Amygdala (tissue), 56 donors: Measurements from ENCODE around the gene AQR.
"Not testable (repeated sequence)": the region's sequence is repeated elsewhere in the genome, so short reads cannot be mapped to it uniquely, and the experiment has no call there.

Source experiments
- DNase-seq, 56 donors: peaks; one replicate each; lab custom pipeline; 2025; lab: John Stamatoyannopoulos, UW

The AQR gene

DNA sequence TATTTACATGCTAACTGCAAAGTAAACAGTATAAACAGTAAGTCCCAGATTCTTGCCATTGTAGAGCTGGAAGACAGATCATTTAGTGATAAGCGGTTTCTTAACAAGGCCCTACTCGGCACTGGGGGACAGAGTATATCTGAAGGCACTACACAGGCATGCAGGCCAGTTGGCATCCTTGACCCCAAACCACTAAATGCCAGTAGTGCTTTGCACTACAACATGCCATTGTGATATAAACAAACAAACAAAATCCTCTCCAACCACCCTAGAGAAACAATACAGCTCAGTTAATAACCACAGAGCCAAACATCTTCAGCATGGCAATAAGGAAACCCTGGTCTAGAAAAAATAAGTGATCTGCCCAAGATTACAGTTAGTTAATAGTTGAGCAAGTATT is 5.3 kb downstream of the AQR start:
- no peak for DNase-seq

DNA sequence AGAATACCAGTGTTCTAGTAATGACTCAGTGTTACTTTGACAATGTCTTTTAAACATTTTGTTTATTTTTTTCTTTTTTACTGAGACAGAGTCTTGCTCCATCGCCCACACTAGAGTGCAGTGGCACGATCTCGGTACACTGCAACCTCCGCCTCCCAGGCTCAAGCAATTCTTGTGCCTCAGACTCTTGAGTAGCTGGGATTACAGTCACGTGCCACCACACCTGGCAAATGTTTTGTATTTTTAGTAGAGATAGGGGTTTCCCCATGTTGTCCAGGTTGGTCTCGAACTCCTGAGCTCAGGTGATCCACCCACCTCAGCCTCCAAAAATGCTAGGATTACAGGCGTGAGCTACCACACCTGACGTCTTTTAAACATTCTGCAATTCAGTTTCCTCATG is 15.7 kb downstream of the AQR start:
- no peak for DNase-seq

DNA sequence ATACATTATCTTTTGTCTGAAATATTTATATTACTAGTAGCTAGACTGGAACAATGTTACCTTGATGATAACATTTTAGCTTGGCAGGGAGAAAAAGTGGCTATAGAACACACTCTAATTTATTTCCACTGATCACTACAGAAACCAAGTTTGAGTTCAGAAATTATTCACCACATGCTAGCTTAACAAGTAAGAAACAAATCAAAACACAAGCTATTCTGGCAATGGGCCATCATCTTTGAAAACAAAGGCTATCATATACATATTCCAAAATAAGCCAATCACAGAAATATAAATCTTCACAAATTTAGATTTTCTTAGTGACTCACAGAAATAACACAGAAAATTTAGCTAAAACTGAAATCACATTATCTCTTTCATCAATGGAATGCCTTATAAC is 17.1 kb downstream of the AQR start:
- no peak for DNase-seq

DNA sequence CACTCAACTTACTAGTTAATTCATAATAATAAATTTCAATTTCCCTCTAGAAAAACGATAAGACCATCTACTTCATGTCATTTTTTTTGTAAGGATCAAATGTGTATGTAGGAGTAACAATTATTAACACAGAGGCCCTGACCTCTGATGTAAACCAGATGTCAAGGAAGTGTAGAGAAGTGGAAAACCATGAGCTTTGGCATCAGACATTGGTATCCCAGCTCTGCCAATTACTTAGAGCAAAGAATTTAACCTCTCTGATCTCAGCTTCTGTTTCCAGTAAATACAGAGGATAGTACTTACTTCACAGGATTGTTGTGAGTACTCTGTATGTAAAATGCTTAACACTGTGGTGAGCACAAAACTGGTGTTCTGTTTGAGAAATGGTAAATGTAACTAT is 17.5 kb downstream of the AQR start:
- DNase-seq: no peak

DNA sequence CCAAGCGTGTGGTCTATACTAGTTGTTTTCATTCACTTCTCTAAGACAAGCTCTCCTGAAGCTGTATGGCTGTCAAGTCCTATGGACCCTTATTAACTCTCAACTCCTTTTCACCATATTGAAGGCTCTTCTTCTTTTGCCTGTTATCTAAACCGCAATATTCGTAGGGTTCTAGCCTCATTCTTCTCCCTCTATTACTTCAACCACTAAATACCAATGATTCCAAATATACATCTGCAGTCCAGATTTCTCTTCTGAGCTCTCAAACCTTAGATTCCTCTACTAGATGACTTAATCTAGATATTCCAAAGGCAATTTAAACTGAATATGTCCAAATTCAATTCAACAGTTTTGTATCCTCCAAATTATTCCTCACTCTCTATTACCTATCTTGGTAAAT is 24.6 kb downstream of the AQR start:
- DNase-seq: no peak

DNA sequence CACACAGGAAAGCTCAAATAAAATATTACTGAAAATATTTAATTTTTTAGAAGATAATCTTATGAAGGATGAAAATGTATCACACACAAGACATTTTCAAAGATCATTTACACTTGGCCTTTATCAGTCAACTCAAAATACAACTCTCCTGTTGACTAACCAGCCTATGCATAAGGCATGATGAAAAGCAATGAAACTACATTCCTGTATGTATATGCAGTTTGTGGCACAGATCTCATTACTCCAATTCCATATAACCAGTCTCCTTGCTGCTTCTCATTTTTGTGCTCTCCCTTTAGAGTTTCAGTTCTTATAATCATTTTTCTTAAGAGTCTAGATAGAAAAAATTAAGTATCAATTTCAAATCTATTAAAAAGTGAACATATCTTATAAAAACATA is 25.8 kb downstream of the AQR start:
- DNase-seq: no peak

DNA sequence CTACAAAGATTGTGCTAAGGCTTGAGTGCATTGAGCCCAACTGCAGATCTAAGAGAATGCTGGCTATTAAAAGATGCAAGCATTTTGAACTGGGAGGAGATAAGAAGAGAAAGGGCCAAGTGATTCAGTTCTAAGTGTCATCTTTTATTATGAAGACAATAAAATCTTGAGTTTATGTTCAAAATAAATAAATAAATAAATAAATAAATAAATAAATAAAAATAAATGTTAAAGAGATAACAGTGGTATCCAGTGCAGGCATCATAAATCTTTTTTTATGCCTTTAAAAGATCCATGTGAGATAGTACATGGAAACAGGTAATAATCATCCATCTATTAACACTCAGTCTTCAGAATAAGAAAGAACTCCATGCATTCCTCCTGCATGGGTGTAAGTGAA is 26.3 kb downstream of the AQR start:
- DNase-seq: not testable (repeated sequence)

DNA sequence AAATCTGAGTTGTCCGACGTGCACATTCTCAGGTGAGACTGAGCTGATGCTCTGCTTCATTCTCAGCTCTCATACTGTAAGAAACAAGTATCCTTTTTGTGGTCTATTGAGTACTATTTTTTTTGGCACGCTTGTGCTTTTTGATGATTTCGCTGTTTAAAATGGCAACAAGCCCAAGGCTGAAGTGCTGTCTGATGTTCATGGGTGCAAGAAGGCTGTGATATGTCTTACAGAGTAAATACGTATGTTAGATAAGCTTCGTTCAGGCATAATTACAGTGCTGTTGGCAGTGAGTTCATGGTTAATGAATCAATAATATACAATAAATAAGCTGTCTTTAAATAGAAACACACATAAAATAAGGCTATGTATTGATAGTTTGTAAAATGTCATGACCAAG is 27.2 kb downstream of the AQR start:
- no peak for DNase-seq

DNA sequence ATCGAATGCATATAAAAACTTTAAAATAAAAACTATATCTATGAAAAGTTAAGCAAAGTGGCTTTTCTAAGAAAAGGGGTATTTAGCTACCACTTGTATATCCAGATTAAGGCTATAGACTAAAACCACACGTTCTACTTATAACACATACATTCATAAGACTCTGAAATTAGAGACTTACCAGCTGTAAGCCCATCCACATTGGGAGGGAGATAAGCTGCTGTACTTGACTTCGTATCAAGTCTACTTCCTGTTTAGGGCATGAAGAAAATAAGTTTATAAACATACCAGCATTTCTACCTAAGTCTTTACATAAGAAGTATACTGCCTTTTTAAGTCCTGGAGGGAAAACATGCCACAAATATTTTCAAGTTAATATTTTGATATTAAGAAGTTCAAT is 27.7 kb downstream of the AQR start:
- DNase-seq: no peak

DNA sequence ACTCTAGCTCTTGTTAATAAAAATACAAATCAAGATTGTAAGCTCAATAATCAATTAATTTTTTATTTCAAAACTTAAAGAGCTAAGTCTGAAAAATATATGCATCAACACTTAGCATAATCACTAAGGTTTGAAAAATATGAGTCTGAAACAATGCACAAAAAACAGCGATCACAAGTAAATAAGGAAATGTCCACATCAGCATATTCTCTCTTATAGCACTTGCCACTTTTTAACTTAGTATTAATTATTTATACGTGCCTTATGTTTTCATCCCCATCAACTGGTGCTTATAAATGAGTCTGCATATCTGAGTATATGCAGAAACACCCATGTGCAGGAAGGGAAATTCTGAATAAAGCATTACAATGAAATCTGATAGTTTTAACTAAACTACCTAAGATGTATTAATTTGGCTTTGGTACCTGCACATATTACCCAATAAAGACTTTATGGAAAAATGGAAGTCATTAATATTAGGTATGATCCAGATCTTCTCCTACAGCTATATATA is 28.3 kb downstream of the AQR start:
- no peak for DNase-seq

DNA sequence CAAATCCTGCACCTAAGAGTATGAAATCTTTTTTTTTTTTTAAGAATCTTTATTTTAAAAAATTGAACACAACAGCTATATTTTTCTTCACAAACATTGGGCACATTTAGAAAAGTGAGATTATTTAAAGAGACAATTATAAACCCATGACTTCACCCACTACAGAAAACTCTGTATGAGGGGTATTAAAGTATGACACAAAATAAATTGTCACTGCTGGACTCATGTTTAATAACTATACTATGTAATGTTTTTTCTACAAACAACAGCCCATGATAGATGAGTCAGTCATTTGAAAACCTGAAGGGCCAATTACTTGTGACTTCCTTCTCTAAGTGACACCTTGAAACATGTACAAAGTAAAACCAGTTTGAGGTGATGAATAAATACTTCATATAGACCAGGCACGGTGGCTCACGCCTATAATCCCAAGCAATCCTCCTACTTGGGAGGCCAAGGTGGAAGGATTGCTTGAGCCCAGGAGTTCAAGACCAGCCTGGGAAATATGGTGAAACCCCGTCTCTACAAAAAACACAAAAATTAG is 36.0 kb downstream of the AQR start:
- DNase-seq: no peak

DNA sequence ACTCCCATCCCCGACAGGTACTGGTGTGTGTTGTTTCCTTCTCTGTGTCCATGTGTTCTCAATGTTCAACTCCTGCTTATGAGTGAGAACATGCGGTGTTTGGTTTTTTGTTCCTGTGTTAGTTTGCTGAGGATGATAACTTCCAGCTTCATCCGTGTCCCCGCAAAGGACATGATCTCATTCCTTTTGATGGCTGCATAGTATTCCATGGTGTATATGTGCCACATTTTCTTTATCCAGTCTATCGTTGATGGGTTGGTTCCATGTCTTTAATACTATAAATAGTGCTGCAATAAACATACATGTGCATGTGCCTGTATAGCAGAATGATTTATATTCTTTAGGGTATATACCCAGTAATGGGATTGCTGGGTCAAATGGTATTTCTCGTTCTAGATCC is 41.2 kb downstream of the AQR start:
- DNase-seq: not testable (repeated sequence)

DNA sequence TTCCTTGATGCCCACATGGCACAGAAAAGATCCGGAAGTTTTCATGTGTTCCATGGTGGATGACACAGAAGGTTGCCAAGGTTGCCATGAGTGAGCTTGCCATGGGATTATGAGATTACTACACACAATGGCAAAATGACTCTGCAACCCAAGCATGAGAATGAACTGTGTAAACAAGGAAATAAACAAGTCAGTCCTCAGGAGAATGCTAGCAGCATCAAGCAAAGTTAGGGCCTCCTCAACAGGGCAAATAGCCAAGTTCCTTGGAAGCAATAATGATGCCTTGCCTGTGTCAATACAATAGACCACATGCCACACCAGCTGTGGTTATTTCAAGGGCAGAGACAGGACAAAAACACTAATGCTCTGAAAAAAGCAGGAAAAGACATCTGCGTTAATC is 41.8 kb downstream of the AQR start:
- DNase-seq: no peak

DNA sequence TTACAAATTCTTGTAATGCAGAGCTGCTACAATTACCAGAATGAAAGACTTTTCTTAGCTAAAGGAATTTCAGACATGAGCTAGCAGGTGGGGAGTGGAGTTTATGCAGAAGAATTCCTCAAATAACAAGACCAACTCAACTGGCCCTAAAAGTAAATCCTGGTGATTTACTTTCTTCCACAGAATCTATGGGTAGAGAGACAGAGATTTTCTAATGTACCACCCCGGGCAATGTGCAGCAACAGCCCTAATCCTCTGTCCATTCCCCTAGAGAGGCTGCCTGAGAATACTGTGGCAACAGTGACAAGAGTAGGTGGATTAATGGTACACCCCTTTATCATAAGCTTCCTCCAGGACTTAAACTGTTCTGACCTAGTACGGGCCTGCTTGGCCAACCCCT is 55.2 kb downstream of the AQR start:
- DNase-seq: no peak

DNA sequence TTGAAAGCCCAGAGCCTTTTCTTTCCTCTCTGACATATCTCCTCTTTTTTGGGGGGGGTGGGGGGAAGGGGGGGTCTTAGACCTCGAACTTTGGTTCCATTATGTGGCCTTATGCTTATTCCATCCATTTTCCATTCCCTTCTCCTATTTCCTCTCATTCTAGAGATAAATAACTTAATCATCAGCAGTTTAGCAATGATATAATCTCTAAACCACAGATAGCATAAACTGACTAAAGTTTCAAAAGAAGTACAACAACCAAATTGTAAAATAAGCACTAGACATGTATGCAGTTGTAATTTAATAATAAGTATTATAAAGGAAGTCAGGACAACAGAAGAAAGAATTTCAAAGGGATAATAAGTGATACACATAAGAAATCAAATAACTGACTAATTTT is 64.5 kb downstream of the AQR start:
- no peak for DNase-seq

DNA sequence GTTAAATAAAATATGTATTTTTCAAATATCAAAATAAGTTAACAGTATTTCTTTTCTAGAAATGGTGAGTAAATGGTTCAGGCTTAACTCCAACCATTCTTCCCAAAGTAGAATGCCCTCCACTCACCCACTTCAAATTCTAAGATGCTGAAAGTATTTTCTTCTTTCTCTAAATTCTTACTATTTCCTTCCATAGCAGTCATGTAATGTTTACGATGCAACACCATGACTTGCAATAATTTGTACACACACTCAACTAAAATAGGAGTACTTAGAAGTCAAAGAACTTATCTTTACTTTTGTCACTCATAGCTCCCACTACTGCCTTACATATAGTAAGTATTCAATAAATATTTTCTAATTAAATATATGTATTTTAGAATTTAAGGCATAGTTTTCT is 65.0 kb downstream of the AQR start:
- no peak for DNase-seq

DNA sequence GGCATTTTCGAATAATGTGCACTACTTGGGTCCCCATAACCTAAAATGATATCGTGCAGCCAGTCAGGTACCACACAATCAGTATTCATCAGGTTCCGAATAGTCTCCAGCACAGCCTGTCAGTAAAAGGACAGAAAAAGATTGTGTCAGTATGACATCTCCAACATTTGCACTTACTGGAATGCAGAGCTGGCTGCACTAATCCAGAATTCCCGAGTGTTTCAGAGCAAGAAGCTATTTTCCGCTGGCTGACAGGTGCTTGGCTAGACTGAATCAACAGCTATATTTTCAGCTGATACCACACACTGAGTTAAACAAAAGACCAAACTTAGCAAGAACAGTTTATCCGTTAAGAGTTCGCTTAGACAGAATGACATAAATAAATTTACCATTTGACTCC is 68.8 kb downstream of the AQR start:
- no peak for DNase-seq

DNA sequence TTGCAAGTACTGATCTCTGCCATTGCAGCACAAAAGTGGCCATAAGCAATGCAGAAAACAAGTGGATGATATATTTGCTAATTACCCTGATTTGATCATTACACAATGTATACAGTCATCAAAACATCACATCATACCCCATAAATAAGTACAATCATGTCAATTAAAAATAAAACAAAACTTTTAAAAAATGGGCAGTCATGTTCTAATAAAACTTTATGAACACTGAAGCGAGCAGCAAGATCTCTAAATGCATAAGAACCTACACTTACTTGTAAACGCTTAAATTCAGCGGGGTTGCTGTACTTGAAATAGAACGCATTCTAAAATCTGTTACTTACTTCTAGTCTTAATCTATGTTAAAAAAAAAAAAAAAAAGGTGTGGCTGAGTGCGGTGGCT is 73.4 kb downstream of the AQR start:
- no peak for DNase-seq

DNA sequence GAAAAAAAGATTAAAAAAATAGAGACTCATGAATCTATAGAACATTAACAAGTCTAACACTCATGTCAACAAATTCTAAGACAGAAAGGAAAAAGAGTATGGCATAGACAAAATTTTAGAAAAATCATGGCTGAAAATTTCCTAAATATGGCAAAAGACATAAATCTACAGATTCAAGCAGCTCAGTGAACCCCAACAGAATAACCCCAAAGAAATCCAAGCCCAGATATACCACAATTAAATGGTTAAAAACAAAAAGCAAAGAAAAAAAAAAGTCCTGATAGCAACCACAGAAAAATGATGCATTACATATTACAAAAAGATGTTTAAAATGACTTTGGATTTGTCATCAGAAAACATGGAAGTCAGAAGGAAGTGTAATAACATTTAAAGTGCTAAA is 75.6 kb downstream of the AQR start:
- no peak for DNase-seq

DNA sequence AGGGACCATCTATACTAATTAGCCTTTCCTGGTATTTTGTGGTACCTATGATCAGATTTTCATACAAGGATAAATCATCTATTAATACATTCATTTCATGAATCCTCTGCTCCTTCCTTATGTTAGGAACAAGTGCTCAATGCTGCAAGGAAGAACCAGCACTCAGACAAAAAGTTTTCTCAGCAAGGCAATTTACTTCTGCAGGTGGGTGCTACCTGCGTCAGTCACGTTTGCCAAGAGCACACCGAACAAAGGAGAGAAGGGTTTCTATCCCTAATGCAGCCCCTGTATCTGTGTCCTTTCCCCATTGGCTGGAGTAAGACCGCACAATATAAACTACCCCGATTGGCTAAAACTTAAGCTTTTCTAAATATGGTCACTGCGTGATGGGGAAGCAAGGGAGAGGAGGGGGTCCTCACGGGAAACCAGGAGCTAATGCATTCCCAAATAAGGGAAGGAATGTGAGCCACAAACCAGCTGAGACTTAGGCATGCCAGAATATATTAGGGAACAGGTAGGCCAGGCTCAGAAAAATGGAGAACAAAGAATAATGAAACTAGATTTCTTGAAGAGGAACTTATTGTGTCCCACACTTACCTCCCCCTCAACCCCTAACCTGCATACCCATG is 76.5 kb downstream of the AQR start:
- no peak for DNase-seq

DNA sequence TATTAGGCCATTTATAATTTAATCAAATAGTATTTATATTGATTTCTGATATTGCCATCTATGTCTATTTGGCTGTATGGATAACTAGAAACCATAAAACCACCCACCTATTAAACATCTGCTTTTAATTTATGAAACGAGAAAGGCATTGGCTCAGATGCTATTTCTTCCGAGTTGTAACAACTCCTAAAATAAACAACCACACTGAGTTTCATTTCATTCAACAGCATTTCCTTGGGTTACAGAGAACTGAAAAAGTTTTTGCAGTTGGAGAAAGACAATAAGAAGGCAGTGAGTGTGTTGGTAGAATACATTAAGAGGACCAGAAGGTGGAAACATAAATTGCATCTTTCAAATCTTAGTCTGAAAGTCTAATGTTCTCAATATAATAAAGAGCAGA is 79.1 kb downstream of the AQR start:
- DNase-seq: no peak

DNA sequence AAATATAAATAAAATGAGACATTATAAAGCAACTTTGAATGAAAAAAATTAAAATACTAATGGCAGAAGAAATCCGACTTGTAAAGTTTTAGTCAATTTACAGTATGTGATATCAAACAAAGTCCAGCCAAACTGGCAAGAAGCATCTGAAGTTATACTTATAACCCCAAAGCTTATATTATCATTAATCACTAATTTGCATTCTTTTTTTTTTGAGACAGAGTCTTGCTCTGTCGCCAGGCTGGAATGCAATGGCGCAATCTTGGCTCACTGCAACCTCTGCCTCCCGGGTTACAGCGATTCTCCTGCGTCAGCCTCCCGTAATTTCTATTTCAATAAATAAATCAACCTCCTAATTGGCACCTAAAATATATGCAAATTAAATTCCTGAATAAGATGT is 80.1 kb downstream of the AQR start:
- no peak for DNase-seq

DNA sequence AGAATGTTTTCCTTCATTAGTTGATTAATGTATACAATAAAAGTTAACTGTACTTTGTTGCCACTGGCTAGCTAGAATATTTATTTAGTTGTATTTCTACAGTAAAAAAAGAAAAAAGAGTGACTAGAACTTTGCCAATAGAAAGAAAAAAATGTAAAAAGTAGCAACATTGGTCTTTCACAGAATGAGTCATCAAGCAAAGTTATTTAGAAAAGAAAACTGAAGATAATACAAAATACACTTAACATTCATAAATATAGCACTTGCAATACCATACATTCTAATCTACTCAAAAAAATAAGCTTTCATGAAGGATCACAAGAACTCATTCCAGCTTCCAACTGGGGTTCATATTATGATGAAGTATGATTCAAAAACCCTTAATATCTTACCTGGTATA is 83.4 kb downstream of the AQR start:
- DNase-seq: no peak
